Stimulated activated CD8-positive, alpha-beta memory T cell treated with anti-CD3 and anti-CD28 coated beads, Interleukin-12 subunit alpha, Interleukin-12 subunit beta, amount 100 ng/mL, for 24 hours (primary cell): ENCODE data around the gene BCOR.

Experiments
- DNase-seq: peaks from one replicate; pipeline ENCODE4 v3.0.0-alpha.2; 2020; ENCODE audit errors: extremely low read depth

Gene BCOR

DNA sequence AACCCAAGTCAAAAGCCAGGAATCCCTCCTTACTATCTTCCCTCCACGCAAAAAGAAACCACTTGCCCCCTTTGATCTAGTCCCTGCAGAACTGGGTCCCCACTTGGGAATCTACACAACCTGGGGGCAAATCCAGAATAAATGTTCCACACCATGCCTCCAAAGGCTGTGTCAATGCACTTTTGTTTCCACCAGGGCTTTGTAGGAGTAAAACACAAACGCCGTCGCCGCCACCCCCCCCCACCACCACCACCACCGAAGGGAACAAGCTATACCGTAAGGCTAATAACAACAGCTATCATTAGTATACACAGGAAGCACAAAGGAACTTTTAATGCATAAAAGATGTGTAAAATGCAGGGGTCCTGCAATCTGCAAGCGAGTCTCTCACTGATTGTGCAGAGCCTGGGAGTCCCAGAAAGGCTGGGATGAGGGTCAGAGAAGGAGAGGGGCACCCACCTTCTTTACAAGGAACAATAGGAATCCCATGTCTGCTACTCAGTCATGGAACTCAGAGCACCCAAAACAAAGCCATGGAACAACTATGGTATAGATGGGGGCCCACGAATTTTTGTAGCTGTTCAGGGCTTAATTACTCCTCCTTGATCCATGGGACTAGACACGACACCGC is 13.2 kb downstream of the BCOR start:
- no peak for DNase-seq

DNA sequence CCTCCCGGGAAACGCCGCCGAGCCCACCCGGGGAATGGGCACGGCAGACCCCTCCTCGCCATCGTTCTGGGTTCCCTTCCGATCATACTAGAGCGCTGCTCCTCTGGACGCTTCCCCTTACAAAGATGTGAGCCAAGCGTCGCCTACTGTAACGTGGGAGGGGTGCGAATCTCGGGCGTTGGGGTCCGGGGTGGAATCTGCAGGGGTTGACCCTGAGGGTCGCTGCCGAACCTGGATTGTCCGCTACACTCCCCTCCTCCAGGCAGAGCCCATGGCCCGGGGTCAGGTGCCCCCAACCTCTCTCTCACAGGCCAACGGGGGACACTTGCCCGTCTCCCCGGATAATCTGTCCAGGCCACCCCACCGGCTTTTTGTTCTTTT is 13.8 kb downstream of the BCOR start:
- no peak for DNase-seq

DNA sequence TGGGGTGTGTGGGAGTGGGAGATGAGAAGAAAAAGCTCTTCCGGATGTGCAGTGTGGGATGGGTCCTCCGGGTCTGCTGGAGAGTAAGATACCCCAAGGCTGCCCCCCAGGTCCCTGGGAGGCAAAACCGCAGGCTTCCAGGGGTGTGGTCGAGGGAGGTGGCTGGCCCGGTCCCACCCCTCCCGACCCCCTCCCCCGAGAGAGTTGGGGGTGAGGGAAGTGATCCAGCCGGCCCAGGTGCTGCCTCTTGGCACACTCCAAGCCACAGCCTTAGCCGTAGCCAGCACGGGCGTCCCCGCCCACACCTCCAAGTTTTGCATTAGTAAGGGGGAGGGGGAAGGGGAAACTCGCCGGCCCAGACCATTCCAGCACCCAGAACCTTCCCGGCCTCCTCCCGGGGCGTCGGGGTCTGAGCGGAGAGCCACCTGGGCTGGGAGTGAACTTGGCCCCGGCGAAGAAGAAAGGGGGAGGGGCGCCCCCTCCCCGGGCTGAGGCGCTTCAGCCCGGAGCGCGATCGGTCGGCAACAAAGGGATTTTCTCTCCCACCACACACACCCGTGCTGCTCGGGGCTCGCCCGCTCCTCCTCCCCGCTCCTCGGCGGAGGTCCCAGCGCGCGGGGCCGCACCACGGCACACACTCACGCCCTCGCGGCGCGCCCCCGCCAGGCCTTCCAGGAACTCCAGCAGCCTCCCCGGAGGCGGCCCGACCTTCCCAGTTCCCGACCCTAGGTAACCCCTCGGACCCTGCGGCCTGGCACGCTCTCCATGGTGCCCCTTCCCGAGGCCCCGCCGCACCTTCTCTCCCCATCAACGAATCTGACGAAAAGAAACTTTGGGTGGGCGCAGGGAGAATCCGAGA is 14.4 kb downstream of the BCOR start:
- no peak for DNase-seq

DNA sequence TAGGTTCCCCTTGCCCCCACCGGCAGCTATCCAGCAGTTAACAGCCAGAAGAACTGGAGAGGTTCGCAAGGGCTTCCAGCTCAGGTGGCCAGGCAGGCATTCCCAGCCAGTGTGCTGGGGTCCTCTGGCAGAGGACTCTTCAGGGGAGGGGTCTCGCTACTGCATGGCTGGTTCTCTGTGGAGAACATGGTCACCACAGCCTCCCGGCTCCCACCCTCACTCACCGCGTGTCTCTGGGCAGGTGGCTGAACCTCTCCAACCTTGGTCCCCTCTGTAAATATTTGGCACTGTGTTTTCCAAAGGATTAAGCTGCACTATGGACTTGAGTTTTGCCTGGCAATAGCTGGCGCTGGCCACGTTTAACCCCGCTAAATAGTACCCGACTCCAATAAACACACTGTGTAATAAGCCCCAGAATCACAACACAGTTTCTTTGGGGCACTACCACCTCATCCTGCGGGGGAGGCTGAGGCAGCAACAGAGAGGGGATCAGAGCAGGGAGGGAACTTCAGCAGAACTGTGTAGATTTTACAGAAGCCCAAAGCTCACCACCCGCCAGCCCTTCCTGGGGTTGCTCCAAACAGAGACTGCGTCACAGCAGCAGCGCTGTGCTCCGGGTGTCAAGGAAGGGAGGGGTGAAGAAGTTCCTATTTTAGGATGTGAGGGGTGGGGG is 15.2 kb downstream of the BCOR start:
- DNase-seq: no peak

DNA sequence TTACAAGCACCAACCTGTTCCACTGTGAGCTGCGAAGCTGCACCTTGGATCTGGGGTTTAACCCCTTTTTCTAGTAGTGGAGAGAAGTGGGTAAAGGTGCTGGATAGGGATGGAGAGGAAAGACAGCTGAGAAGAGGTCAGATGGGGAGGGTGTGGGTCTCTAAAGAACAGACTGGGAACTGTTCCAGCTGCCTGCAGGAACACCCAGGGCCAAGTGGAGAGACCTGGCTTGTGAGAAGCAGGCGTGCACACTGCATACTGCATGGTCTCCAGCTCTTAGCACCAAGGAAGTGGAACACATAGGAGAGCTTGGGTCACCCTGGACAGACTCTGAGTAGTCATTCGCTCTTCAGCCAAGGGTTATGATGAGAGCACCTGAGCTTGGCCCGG is 16.1 kb downstream of the BCOR start:
- DNase-seq: no peak

DNA sequence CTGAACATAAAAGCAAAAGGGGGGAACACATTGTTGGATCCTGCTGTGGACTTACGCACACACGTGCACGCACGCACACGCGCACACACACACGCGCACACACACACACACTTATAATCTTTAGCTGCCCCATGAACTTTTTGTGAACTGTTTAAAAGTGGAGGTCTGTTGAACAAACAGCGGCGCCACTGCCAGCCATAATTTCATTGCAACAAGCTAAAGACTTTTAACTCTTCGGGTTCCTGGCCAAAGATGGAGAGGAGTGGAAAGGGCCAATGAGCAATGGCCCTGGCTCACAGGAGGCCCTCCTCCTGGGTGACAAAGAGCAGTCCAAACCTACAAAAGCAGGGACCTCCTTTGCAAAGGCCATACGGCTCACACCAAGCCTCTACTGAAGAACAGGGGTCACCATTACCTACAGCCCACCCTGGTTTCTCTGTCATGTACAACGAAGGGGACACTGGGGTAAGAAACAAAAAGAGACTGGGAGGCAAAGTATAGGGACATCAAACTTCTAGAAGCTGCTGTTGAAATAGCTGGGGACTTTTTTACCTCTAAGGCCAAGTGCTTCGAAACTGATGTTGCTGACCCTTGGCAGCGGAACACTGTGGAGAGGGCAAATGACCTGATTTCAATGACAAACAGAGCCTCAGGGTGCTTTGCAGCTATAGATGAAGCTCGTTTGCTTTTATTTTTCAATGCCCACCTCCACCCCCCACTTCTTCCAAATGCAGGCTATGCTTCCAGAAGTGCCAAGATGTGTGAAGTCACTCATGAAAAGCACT is 16.7 kb downstream of the BCOR start:
- no peak for DNase-seq

DNA sequence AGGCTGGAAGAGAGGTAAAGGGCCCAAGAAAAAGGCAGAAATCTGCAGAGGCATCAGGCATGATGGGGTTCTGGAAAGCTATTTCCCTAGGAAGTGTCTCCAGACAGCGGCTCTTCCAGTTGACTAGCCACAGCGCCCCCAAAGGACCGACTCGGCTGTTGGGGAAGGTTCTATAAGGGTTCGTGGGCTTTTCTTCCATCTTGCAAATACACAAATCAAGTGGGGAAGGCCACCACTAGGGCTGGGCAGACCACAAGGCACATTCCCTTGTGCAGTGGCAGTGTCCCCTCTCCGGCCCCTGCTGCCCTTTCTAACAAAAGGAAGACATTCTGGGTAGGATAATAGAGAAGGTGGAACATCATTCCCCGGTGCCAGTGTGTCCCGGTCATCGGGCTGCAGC is 18.2 kb downstream of the BCOR start:
- no peak for DNase-seq

DNA sequence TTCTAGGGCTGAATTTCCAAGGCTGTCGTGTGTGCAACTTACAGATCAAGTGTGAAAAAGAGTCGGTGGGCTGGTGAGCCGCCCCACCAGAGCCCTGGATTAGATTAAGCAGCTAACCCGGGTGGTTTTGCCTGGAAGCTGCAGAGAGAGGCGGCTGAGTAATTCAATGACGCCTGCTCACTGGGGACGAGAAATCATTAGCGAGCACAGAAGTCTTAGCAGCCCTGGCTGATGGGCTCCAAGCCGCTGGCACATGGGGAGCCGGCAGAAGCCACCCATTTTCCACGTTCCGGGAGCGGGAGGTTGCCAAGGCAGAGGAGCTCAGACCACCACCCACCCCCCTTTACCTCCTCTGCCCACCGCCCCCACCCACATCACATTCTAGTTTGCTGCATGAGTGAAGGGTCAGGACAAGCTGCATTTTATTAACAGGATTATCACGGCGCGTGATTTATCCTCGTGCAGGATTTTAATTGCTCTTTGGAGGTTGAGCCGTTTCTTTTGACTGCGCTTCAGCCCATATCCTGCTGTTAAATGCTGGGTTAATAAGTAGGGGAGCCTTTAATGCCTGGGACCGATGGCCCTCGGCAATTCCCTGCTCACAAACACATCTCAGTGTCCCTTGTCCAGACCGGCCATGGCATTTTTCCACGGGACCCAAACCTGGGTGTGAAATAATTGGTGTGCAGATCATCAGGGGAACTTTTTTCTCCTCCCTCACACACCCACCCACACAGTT is 19.1 kb downstream of the BCOR start:
- DNase-seq: no peak

DNA sequence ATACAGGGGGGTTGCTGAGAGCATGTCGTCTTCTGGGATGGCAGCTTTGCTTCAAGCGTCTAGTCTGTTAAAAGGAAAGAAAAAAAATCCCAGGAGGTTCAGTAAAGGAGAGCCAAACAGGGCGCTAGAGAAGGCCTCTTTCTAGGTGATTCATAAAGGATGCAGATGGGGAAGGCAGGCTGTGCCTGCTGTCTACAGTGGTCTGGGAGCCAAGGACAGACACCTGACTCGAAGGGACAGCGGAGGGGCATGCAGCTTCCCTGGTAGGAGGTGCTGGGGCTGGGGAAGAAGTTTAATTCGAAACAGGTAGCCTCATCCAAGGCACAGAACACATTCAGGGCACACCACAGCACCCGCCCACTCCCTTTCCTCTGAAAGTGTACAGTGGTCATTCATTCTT is 19.9 kb downstream of the BCOR start:
- DNase-seq: no peak

DNA sequence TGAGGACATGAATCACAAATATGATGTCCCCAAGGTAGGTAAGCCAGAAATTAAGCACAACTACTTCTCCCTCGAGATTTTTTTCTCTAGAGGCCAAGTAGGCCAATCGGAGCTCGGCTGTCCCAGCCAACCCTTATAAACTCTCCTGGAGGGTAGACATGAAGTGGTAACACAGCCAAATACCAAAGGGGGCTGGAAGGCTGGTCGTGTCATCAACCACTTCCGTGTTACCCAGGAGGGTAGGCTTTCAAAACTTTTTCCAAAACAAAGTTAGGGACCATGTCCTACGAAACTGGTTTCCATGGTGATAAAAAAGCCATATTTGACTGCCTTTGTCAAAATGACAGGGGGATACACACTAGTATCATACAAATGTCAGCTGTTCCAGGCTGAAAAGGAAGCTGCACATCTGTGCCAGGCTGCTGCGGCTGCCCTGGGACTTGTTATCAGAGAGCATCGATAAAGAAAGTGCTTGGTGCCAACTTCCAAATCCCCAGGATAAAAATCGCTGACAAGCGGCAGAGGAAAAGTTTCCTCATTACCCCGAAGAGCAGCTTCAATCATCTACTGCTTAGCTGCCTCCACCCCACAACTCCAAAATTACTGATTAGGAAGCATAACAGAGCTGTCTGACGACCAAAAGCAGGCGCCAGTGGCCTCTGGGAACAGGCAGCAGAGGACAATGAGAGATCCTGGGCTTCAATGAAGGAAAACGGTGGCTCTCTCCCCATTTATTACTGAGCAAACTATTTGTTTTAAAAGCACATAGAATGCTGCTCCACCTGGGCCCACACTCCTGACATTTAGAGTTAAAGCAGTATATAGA is 20.8 kb downstream of the BCOR start:
- no peak for DNase-seq

DNA sequence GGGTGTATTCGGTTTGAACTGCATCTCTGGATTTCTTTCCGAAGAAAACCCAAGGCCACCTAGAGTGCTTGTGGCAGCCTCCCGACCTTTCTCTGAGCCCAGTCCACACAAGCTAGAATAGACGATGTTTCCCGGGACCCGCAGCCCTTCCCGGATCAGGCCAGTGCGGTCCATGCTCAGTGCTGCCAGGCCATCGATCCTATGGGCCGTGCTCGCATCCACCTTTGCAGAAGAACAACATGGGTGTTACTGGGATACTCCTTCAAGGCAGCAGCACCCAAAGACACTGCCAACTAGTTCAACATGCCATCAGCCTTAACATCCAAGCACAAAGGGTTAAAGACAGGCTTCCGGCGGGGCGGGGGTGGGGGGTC is 22.8 kb downstream of the BCOR start:
- no peak for DNase-seq

DNA sequence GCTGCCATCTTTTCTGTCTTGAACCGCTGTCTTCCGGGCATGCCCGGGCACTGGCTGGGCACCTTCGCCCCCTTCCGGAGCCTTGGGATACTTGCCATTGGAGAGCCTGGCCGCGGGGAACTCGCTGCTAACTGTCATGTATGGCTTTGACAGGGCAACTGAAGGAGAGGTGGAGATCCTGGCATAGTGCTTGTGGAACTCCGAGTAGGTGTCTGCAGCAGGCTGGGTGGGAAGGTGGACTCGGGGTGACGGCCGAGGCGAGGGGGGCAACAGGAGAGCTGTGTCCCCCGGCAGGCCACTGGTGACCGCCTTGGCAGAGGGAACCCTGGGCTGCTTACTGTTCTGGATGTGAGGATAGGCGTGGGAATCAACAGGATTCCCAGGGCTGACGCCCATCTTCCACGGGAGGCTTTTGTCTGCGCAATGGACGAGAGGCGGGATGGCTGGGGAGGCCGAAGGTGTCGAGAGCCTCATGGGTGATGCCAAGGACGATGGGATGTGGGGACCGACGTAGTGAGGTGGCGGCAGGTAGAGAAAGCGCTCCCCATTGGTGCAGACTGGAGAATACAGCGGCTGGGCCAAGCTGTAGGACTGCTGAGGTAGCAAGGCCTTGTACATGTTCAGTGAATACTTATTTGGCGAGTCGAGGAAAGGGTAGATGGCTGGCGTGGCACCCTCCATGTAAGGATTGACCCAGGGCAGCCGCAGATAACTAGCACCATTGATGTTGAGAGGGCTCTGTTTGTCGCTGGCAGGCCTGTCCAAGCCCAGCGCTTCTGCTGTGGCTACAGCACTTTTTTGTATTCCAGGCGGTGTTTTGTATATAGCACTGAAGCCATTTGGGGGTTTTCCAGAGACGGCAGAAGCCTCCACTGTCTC is 23.4 kb downstream of the BCOR start:
- DNase-seq: no peak

DNA sequence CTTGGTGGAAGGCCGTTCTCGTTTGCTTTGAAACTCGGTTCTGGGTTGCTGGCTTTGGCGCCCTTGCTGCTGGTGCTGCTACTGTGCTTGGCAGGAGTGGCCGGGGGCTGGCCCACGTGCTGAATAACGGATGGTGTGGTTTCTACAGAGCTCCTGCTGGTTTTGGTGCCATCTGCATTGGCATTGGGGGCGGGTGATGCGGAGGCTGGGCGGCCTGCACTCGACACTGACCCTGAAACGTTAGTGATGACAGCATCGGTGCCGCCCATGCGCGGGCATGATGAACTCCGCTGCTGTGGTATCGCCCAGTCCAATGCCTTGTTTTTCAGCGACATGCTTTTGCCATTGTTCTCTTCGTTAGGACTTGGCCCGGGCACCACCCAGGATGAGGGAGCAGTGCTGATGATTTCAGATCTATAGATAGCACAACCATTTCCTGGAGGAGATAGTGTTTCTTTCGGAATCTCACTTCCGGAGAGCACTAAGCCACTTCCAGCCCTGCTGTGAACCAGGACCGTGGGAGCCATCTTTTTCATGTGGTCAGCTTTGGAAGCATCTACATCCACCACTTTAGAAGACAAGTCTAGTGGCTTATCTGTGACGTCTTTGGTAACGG is 24.2 kb downstream of the BCOR start:
- no peak for DNase-seq

DNA sequence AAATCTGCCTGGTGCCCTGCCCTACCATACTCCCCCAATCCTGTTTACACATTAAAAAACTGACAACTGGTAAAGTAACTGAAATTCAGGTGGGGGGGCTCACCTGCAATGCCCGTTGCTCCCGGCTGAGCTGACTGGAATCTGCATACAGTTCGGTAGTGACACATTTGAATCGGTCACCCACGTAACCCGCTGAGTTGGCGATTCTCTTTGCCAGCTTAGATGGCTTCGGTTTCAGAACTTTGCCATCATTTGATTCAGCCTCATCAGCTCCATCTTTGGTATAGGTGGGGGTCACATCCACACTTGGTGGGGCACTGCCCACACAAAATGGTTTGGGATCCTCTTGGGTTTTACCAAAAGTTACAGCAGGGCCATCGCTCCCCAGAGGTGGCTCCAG is 25.5 kb downstream of the BCOR start:
- DNase-seq: no peak

DNA sequence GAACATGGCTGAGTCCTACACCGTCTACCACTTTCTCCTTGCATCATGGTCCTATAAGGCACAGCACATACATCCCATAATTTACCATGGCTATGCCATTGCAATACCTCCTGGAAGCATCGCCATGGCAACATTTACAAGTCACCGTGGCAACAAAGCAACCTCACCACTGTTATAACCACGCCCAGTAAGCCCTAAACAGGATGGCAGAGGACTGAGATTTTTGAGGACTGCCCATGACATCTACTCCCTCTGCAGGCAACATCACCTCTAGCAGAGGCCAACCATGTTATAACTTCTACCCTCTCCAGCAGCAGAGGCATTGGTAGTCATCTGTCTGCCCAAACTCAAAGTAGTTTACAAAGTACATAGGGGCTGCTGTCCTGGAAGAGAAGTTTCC is 29.7 kb downstream of the BCOR start:
- no peak for DNase-seq

DNA sequence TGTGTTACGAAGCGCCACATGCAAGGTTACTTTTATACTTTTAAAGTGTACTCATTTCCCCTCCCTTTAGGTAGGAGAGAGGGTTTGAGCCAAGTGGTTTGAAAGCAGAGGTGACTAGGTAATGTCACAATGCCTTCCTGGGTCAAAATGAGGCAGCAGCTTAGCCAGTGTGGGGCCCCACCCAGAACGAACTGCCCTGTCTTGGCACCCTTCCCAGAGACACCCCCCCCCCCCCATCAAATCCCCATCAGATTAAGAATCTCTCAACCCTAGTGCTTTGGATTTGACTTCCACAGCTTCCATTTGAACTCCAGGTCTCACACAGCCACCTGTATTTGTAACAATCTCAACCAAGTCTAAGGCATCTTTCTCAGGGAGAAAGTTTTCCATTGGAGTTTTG is 31.1 kb downstream of the BCOR start:
- no peak for DNase-seq

DNA sequence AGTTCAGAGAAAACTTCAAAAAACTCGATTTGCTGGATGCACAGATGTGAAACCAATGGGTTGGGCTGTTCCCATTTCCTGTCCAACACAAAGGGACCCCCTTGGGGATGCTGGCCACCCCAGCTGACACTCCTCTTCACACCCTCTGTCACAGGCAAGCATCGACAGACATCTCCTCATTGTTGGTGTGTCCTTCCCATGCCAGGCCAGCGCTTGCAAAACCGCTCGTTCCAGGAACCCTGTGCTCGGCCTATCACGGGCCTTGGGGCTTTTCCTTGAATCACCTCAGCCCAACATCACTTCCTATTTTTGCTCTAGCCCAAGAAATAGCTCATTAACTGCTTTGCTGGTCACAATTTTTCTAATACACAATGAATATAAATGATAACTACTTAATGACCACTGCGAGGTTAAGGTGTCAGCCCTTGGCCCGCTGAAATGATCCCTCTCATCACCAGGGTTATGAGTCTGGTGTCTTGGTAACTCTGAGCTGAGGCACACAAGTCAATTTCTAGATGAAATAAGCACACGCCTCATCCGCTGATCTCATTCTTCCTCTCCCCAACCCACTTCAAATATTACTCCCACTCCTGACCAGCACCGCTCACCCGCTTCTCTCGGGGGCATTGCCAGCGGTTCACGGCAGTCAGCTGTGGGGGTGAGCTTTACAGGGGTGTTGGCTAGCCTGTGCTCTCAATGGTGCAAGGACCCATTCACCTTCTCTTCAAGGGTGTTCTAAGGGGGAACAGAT is 32.3 kb downstream of the BCOR start:
- no peak for DNase-seq

DNA sequence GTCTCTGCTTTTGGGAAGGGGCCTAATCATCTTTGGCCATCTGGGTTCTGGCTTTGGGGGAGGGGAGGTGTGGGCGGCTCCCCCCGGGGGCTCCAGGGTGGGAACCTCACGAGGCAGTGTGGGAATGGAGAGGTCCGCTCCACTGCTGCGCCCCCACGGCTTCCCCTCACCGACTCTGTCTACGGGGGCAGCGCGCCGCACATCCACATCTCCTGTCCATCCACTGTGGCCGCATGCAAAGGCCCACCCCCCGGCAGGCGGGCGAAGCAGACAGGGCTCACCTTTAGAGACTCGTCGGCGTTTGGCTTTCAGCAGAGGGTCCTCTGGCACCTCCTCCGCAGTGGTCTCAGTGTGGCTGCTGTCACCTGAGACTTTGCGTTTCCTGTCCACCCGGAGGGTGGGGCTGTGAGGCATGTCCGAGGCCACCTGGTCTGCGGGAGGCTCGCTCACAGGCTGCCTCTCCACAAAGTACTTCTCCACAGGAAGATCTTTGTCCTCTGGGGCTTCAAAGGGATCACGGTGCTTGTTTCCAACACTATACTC is 33.6 kb downstream of the BCOR start:
- DNase-seq: no peak
